GM12874 (cell line): ENCODE data around the gene BICRAL.

ENCODE experiments used
- TF ChIP-seq, protein P1 (sequence below): IDR thresholded peaks from 2 replicates; pipeline ENCODE4 v1.5.1; 2011; ENCODE audit warnings: low read depth, mild to moderate bottlenecking, control low read depth, low read length, moderate library complexity; ENCODE audit not compliant: insufficient read depth

Gene BICRAL

GRCh38 chr6:42821341-42821668 is 39.5 kb downstream of the BICRAL start:
- TF ChIP-seq, protein P1, sequence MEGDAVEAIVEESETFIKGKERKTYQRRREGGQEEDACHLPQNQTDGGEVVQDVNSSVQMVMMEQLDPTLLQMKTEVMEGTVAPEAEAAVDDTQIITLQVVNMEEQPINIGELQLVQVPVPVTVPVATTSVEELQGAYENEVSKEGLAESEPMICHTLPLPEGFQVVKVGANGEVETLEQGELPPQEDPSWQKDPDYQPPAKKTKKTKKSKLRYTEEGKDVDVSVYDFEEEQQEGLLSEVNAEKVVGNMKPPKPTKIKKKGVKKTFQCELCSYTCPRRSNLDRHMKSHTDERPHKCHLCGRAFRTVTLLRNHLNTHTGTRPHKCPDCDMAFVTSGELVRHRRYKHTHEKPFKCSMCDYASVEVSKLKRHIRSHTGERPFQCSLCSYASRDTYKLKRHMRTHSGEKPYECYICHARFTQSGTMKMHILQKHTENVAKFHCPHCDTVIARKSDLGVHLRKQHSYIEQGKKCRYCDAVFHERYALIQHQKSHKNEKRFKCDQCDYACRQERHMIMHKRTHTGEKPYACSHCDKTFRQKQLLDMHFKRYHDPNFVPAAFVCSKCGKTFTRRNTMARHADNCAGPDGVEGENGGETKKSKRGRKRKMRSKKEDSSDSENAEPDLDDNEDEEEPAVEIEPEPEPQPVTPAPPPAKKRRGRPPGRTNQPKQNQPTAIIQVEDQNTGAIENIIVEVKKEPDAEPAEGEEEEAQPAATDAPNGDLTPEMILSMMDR: no peak

GRCh38 chr6:42821846-42822245 is 40.0 kb downstream of the BICRAL start:
- TF ChIP-seq, protein P1: no peak

GRCh38 chr6:42829561-42830092 is 47.8 kb downstream of the BICRAL start:
- TF ChIP-seq, protein P1: no peak

DNA sequence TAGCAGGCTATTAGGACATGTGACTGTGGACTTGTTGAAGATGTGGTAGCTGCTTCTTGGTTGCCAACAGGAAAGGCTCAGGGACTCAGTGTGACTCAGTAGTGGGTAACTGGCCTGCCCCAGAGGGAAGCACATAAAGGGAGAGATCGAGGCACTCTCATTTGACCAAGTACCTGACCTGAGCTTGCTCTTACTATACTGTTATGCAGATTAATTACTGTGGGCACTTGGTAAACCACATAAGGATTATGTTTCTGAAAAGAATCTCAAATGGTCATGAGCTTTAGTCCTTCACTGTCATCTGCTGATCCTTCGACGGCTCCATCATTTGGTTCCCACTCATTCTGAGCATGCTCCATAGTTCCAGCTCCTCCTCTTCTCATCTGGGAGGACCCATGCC is 49.4 kb downstream of the BICRAL start:
- TF ChIP-seq, protein P1: no peak

GRCh38 chr6:42834056-42834455 is 52.2 kb downstream of the BICRAL start:
- TF ChIP-seq, protein P1: no peak

GRCh38 chr6:42841844-42842584 is 60.2 kb downstream of the BICRAL start:
- TF ChIP-seq, protein P1: no peak

DNA sequence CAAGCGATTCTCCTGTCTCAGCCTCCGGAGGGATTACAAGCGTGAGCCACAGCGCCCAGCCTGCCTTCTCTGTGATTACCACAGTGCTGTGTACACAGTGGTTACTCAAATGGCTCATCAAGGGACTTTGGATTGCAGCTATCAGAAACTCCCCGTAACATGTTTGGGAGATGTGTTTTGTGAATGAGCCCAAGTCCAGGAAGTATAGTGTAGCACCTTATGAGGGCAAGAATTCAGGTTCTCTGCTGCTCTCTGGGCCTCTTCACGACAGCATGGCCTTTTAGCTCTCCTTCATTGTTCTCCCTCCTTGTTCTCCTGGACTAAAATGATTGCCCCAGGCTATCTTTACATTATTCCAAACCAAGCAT is 63.5 kb downstream of the BICRAL start:
- TF ChIP-seq, protein P1: no peak
